Esophagus mucosa (tissue), 1 donor: Measurements from ENCODE around the gene FMNL3. TPM values are rescaled to one million over a fixed set of nuclear protein-coding genes. Genes with fewer than 3 reads are reported as not detected.
"Not testable (repeated sequence)": the region's sequence is repeated elsewhere in the genome, so short reads cannot be mapped to it uniquely, and the experiment has no call there.

ENCODE experiments used
- ATAC-seq: fragments of 200-7000 bp; cut with Tn5 transposase; one replicate; pipeline ENCODE4 v1.9.1; 2020
- total RNA-seq: library from RNA; stranded (reverse); gene quantifications from one replicate; pipeline ENCODE4 v1.2.4, GENCODE V29; 2023
- donor health status: DM: yes; HTN: yes; CAD: no.

FMNL3 gene
- total RNA-seq, result 3.0 TPM

- peak; percentile 99 for ATAC-seq
Observed at GRCh38 chr12:49707128-49707811, at the start of gene FMNL3. Gene FMNL3, minus strand, starts transcription at chr12:49707405. Its CDS starts 225 bp downstream, at chr12:49707180.

GRCh38 chr12:49750996-49751393, 43.8 kb upstream of the FMNL3 start:
- ATAC-seq, result no peak

GRCh38 chr12:49750027-49750995, 43.1 kb upstream of the FMNL3 start:
- ATAC-seq, result peak; percentile 97

- ATAC-seq, result no peak
Observed at GRCh38 chr12:49748800-49749199, 41.6 kb upstream of the FMNL3 start.

- no peak for ATAC-seq
Observed at GRCh38 chr12:49748306-49748705, 41.1 kb upstream of the FMNL3 start.

GRCh38 chr12:49744363-49744885, 37.2 kb upstream of the FMNL3 start:
- no peak for ATAC-seq

GRCh38 chr12:49741882-49742620, 34.8 kb upstream of the FMNL3 start:
- peak; percentile 92 for ATAC-seq

GRCh38 chr12:49740930-49741881, 34.0 kb upstream of the FMNL3 start, which contains the start of gene TMBIM6:
Gene TMBIM6, plus strand, starts transcription at chr12:49741557. Its CDS starts 10,937 bp downstream, at chr12:49752494.
- ATAC-seq, result peak; percentile 99

GRCh38 chr12:49740277-49740676, 33.1 kb upstream of the FMNL3 start:
- ATAC-seq, result not testable (repeated sequence)

- not testable (repeated sequence) for ATAC-seq
Observed at GRCh38 chr12:49738721-49739120, 31.5 kb upstream of the FMNL3 start.

- ATAC-seq, result not testable (repeated sequence)
Observed at GRCh38 chr12:49734900-49735299, 27.7 kb upstream of the FMNL3 start.

GRCh38 chr12:49733219-49734017, 26.2 kb upstream of the FMNL3 start:
- ATAC-seq, result no peak

GRCh38 chr12:49730568-49731101, 23.4 kb upstream of the FMNL3 start:
- peak; percentile 52 for ATAC-seq

GRCh38 chr12:49730050-49730449, 22.8 kb upstream of the FMNL3 start:
- ATAC-seq, result no peak

GRCh38 chr12:49728446-49728845, 21.2 kb upstream of the FMNL3 start:
- no peak for ATAC-seq

GRCh38 chr12:49721355-49721754, 14.2 kb upstream of the FMNL3 start:
- not testable (repeated sequence) for ATAC-seq

GRCh38 chr12:49720214-49720613, 13.0 kb upstream of the FMNL3 start:
- no peak for ATAC-seq

- not testable (repeated sequence) for ATAC-seq
Observed at GRCh38 chr12:49717800-49718199, 10.6 kb upstream of the FMNL3 start.

- no peak for ATAC-seq
Observed at GRCh38 chr12:49716553-49716952, 9.3 kb upstream of the FMNL3 start.

- not testable (repeated sequence) for ATAC-seq
Observed at GRCh38 chr12:49713952-49714351, 6.7 kb upstream of the FMNL3 start.
